Neural cell (in vitro differentiated cells): ENCODE data around the gene NSDHL. TPM values are rescaled to one million over a fixed set of nuclear protein-coding genes. Genes with fewer than 3 reads are reported as not detected.

ENCODE experiments used
- H2AFZ ChIP-seq: fragments of 200-600, 300-800 bp; sonication (generic), shearing (Covaris generic); 2 replicates; pipeline ENCODE4 v1.6.0; 2014; ENCODE audit warnings: low read depth, mild to moderate bottlenecking, antibody characterized with exemption, low read length, moderate library complexity
- H3F3A ChIP-seq: fragments of 200-600 bp; shearing (Covaris generic); 2 replicates; pipeline ENCODE4 v1.6.1; 2016; ENCODE audit warnings: mild to moderate bottlenecking, moderate library complexity, mixed read lengths, antibody characterized with exemption, low read length; ENCODE audit not compliant: insufficient read depth, poor library complexity, severe bottlenecking
- H3K27ac ChIP-seq: fragments of 200-600, 300-800 bp; sonication (generic), shearing (Covaris generic); 2 replicates; pipeline ENCODE4 v1.5.1; 2014; ENCODE audit warnings: mild to moderate bottlenecking, low read length, moderate library complexity
- H3K27me3 ChIP-seq: fragments of 300-800, 200-600 bp; sonication (generic), shearing (Covaris generic); 2 replicates; pipeline ENCODE4 v1.6.0; 2014; ENCODE audit warnings: mild to moderate bottlenecking, low read depth, low read length, moderate library complexity; ENCODE audit not compliant: insufficient read depth
- H3K36me3 ChIP-seq: fragments of 300-800, 200-600 bp; sonication (generic), shearing (Covaris generic); 2 replicates; pipeline ENCODE4 v1.5.1; 2014; ENCODE audit warnings: mild to moderate bottlenecking, antibody characterized with exemption, low read length, moderate library complexity; ENCODE audit not compliant: insufficient read depth
- H3K4me2 ChIP-seq: fragments of 300-800, 200-600 bp; sonication (generic), shearing (Covaris generic); 2 replicates; pipeline ENCODE4 v1.6.0; 2014; ENCODE audit warnings: mild to moderate bottlenecking, low read length
- H3K4me3 ChIP-seq: fragments of 300-800, 200-600 bp; sonication (generic), shearing (Covaris generic); 2 replicates; pipeline ENCODE4 v1.5.1; 2014; ENCODE audit warnings: mild to moderate bottlenecking, low read length, moderate library complexity
- H3K79me2 ChIP-seq: fragments of 200-600 bp; shearing (Covaris generic); replicated peaks from 2 replicates; pipeline ENCODE4 v1.6.0; 2014; ENCODE audit warnings: mild to moderate bottlenecking, low read length, moderate library complexity; ENCODE audit not compliant: insufficient read depth
- H3K9ac ChIP-seq: fragments of 300-800, 200-600 bp; sonication (generic), shearing (Covaris generic); 2 replicates; pipeline ENCODE4 v1.6.1; 2016; ENCODE audit warnings: mild to moderate bottlenecking, low read length, mixed read lengths
- H3K9me2 ChIP-seq: fragments of 200-600 bp; shearing (Covaris generic); 2 replicates; pipeline ENCODE4 v1.6.1; 2016; ENCODE audit warnings: mild to moderate bottlenecking, low read length, mixed read lengths; ENCODE audit not compliant: insufficient read depth
- H3K9me3 ChIP-seq: fragments of 200-600, 300-800 bp; sonication (generic), shearing (Covaris generic); 2 replicates; pipeline ENCODE4 v1.6.1; 2016; ENCODE audit warnings: mild to moderate bottlenecking, mixed run types, low read length, moderate library complexity, mixed read lengths
- H4K20me1 ChIP-seq: fragments of 200-600 bp; shearing (Covaris generic); 2 replicates; pipeline ENCODE4 v1.6.1; 2016; ENCODE audit warnings: mild to moderate bottlenecking, mixed run types; ENCODE audit not compliant: insufficient read depth
- EP300 ChIP-seq: fragments of 450-650 bp; conservative IDR thresholded peaks from 2 replicates; pipeline ENCODE4 v1.6.1; 2014; ENCODE audit warnings: antibody characterized with exemption, mild to moderate bottlenecking, moderate library complexity; ENCODE audit not compliant: poor library complexity, severe bottlenecking
- EZH2 ChIP-seq: fragments of 200-600, 300-800 bp; shearing (Covaris generic), sonication (generic); IDR thresholded peaks from 2 replicates; pipeline ENCODE4 v1.6.1; 2014; ENCODE audit warnings: antibody characterized with exemption, low read length, borderline replicate concordance, mild to moderate bottlenecking; ENCODE audit not compliant: insufficient read depth, poor library complexity, severe bottlenecking
- MXI1 ChIP-seq: fragments of 450-650 bp; conservative IDR thresholded peaks from 2 replicates; pipeline ENCODE4 v1.6.1; 2014; ENCODE audit warnings: antibody characterized with exemption, mild to moderate bottlenecking; ENCODE audit not compliant: poor library complexity, severe bottlenecking
- POLR2AphosphoS5 ChIP-seq: IDR thresholded peaks from 2 replicates; pipeline ENCODE4 v1.6.1; 2012
- RAD21 ChIP-seq: fragments of 450-650 bp; conservative IDR thresholded peaks from 2 replicates; pipeline ENCODE4 v1.6.1; 2014; ENCODE audit warnings: antibody characterized with exemption, mild to moderate bottlenecking, moderate library complexity
- REST ChIP-seq: IDR thresholded peaks from 2 replicates; pipeline ENCODE4 v1.6.1; 2012; ENCODE audit warnings: borderline replicate concordance
- SMC3 ChIP-seq: fragments of 450-650 bp; conservative IDR thresholded peaks from 2 replicates; pipeline ENCODE4 v1.6.1; 2014; ENCODE audit warnings: antibody characterized with exemption, mild to moderate bottlenecking, moderate library complexity; ENCODE audit not compliant: poor library complexity
- TAF1 ChIP-seq: IDR thresholded peaks from 2 replicates; pipeline ENCODE4 v1.6.1; 2012; ENCODE audit warnings: low read depth
- polyA plus RNA-seq: library from polyadenylated mRNA; depleted of rRNA; stranded (reverse); fragments of >200 nt; gene quantifications from 2 replicates; pipeline ENCODE4 v1.2.3, GENCODE V29; 2014
- TF ChIP-seq, protein P1 (sequence below): fragments of 450-650 bp; IDR thresholded peaks from 2 replicates; pipeline ENCODE4 v1.5.1; 2014; ENCODE audit warnings: antibody characterized with exemption, mild to moderate bottlenecking, moderate library complexity; ENCODE audit not compliant: poor library complexity, severe bottlenecking

NSDHL gene
- polyA plus RNA-seq, 1 donor from 2014 or later: 18.4 TPM

DNA sequence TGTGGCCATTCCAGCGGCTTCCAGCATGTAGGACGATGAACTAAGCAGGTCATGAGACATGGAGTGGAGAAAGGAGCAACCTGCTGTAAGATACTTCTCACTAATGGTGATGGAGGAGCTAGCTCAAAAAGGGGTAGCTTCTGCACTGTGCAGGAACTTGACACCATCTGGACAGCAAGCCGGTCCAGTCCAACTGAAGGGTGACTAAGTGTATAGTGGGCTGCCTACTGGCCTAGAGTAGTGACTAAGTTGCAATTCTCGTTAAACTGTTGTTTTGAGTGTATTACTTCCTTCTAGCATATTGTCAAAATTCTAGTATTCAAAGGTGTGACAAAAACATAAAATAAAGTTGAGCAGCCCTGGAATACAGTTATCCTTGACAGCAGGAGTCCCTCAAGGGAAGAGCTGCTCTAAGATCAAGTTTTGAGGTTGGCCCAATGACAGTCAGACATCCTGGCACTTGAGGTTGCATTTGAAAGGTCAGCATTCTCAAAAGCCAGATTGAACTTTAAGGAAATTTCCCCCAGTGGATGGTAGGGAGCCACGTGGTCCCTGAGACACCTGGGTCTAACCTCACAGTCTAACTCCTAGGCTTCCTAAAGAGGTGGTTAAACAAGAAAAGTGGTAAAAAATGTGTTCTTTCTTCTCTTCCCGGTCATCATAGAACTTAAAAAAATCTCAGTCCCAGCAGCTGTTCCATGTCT, 8.3 kb upstream of the NSDHL start:
- Histone ChIP-seq H3K27ac (no peak overlapping the region), H3K79me2 (no peaks in the 10 kb centered on the region), H3K4me3 (no peak overlapping the region), H4K20me1 (no peaks in the 10 kb centered on the region), H3K9me3 (no peaks in the 10 kb centered on the region), H3F3A (no peaks in the 10 kb centered on the region), H3K36me3 (no peaks in the 10 kb centered on the region), H3K4me2 (no peak overlapping the region), H3K27me3 (no peaks in the 10 kb centered on the region), H2AFZ (no peak overlapping the region), H3K9me2 (no peaks in the 10 kb centered on the region), H3K9ac (no peak overlapping the region)
- TF ChIP-seq SMC3 (no peak), MXI1 (no peak), EZH2 (no peak)

DNA sequence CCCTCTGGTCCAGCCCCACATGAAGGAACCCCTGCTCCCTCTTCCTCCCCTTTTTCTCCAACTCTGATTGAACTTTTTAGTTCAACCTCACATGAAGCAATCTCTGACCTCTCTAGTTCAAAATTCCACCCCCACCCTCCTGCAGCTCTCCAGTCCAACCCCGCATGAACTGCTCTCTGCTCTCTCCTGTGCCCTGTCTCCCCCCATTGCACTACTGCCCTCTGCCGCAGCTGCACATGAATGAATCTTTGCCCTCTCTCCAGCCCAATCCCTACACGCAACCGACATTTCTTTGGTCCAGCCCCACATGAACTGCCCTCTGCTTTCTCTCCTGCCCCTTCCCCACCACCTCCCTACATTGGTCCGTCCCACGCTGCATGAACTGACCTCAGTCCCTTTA, 7.2 kb upstream of the NSDHL start:
- Histone ChIP-seq H2AFZ (no peak overlapping the region), H4K20me1 (no peaks in the 10 kb centered on the region), H3K9ac (no peak overlapping the region), H3K9me3 (no peaks in the 10 kb centered on the region), H3K27ac (no peak overlapping the region), H3K9me2 (no peaks in the 10 kb centered on the region), H3K27me3 (no peaks in the 10 kb centered on the region), H3K4me2 (no peak overlapping the region), H3K4me3 (no peak overlapping the region), H3K36me3 (no peaks in the 10 kb centered on the region), H3K79me2 (no peaks in the 10 kb centered on the region), H3F3A (no peaks in the 10 kb centered on the region)
- TF ChIP-seq MXI1: no peak
- TF ChIP-seq SMC3: no peak
- TF ChIP-seq, protein P1, sequence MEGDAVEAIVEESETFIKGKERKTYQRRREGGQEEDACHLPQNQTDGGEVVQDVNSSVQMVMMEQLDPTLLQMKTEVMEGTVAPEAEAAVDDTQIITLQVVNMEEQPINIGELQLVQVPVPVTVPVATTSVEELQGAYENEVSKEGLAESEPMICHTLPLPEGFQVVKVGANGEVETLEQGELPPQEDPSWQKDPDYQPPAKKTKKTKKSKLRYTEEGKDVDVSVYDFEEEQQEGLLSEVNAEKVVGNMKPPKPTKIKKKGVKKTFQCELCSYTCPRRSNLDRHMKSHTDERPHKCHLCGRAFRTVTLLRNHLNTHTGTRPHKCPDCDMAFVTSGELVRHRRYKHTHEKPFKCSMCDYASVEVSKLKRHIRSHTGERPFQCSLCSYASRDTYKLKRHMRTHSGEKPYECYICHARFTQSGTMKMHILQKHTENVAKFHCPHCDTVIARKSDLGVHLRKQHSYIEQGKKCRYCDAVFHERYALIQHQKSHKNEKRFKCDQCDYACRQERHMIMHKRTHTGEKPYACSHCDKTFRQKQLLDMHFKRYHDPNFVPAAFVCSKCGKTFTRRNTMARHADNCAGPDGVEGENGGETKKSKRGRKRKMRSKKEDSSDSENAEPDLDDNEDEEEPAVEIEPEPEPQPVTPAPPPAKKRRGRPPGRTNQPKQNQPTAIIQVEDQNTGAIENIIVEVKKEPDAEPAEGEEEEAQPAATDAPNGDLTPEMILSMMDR: no peak
- TF ChIP-seq REST: no peak
- TF ChIP-seq EZH2: no peak
- TF ChIP-seq POLR2AphosphoS5: no peak
- TF ChIP-seq RAD21: no peak
- TF ChIP-seq TAF1: no peak
- no peak for TF ChIP-seq EP300
